ENCODE results near the gene WDFY4. TPM values are rescaled to one million over a fixed set of nuclear protein-coding genes. Genes with fewer than 3 reads are reported as not detected.

WDFY4 gene, protein sequence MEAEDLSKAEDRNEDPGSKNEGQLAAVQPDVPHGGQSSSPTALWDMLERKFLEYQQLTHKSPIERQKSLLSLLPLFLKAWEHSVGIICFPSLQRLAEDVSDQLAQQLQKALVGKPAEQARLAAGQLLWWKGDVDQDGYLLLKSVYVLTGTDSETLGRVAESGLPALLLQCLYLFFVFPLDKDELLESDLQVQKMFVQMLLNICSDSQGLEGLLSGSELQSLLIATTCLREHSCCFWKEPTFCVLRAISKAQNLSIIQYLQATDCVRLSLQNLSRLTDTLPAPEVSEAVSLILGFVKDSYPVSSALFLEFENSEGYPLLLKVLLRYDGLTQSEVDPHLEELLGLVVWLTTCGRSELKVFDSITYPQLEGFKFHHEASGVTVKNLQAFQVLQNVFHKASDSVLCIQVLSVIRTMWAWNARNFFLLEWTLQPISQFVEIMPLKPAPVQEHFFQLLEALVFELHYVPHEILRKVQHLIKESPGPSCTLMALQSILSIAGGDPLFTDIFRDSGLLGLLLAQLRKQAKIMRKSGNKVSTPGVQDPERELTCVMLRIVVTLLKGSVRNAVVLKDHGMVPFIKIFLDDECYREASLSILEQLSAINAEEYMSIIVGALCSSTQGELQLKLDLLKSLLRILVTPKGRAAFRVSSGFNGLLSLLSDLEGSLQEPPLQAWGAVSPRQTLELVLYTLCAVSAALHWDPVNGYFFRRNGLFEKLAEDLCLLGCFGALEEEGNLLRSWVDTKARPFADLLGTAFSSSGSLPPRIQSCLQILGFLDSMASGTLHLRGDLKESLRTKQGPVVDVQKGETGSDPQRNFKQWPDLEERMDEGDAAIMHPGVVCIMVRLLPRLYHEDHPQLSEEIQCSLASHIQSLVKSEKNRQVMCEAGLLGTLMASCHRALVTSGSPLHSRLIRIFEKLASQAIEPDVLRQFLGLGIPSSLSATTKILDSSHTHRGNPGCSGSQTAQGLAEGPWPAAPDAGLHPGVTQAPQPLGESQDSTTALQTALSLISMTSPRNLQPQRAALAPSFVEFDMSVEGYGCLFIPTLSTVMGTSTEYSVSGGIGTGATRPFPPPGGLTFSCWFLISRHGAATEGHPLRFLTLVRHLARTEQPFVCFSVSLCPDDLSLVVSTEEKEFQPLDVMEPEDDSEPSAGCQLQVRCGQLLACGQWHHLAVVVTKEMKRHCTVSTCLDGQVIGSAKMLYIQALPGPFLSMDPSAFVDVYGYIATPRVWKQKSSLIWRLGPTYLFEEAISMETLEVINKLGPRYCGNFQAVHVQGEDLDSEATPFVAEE (N-terminal part only)
- total RNA-seq, result not detected in 2 replicates

DNA sequence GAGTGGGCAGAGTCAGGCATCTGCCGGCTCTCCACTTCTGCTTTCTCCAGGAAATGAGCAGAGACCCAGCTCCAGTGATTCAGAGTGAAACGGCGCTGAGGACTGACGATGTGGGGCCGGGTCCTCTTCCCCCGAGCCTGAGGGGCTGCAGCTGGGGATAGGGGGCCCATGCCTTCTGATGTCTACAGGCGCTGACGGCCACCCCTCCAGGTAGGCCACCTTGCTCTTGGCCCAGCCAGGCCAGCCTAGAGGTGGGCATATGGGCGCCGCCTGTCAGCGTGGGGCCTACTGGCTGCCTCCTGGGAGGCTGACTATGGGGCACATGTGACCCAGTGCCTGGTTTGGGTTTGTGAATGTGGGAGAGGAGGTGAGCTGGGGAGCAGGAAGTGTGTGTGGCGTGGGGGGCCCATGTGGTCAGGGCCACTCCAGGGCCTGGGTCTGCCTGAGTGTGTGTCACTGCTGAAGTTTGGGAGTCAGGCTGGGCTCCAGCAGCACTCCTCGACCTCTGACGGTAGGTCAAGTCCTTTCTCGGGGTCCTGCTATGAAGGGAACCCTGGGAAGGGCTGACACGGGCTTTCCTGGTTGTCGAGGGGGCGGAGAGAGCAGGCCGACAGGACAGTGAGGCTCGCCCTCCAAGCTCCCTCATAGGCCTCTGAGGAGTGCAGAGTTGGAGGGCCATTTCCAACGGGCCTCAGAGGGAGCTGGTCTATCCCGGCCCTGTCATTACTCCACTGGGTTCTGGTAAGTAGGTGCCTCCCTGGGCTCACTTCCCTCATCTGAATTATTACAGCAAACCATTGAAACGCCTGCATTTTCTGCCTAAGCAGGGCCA lies at the start of gene WDFY4:
Gene WDFY4, plus strand, starts transcription at position 82 of the 832 bp plus-strand sequence. CDS start 24,860 bp downstream, outside the sequence.

DNA sequence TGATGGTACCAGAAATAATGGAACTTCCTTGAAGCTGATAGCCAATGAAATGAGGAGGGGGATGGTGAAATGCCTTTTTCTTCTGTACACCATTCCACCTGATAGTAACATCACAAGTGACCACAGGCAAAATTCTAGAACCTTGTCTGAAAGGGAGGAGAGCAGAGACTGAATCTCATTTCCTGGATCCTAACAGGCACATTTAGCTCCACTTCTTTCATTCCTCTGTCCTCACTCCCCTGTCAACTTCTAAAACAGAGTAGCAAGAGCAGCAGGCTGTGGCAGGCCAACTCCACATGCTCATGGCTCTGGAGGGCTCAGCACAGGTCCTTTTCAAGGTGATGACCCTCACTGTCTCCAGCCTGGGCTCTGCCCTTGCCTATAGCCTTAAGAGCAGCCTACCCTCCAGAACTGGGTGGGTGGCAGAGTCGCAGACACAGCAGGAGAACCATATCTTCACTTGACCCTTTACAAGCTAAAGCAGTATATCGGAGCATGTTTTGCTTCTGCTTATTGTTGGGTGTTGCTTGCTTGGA lies 255.2 kb downstream of the WDFY4 start, which contains the start of gene LRRC18:
Gene LRRC18, minus strand, starts transcription at position 51 of the 536 bp plus-strand sequence. CDS start 25,685 bp downstream, outside the sequence.

Other genes with a start within 250 kb of the WDFY4 start
- 28.9 and 32.4 TPM in 2 replicates for gene ARHGAP22, start 79.8 kb upstream of the WDFY4 start, total RNA-seq

Measured in bronchus fibroblast of lung (primary cell).